HG03196 (cell line): ENCODE data around the gene TTLL7.

Experiments
- ATAC-seq: cut with Tn5 transposase; IDR thresholded peaks from one replicate; pipeline ENCODE4 v1.9.1; 2021; ENCODE audit not compliant: unreplicated experiment

TTLL7 gene

GRCh38 chr1:83829106-83829505 lies 169.8 kb downstream of the TTLL7 start:
- no peak for ATAC-seq

GRCh38 chr1:83828456-83828855 lies 170.5 kb downstream of the TTLL7 start:
- ATAC-seq = no peak

GRCh38 chr1:83827741-83828140 lies 171.2 kb downstream of the TTLL7 start:
- ATAC-seq = no peak

GRCh38 chr1:83822208-83822607 lies 176.7 kb downstream of the TTLL7 start:
- ATAC-seq = no peak

- ATAC-seq = no peak
Observed at GRCh38 chr1:83819436-83819835, 179.5 kb downstream of the TTLL7 start.

GRCh38 chr1:83818916-83819315 lies 180.0 kb downstream of the TTLL7 start:
- no peak for ATAC-seq

- ATAC-seq = no peak
Observed at GRCh38 chr1:83816836-83817235, 182.1 kb downstream of the TTLL7 start.

- ATAC-seq = no peak
Observed at GRCh38 chr1:83815330-83815729, 183.6 kb downstream of the TTLL7 start.
